Suprapubic skin (tissue), 4 donors: ENCODE results near the gene EPS8L1. TPM values are rescaled to one million over a fixed set of nuclear protein-coding genes. Genes with fewer than 3 reads are reported as not detected.

Experiments used
- DNase-seq, 2 donors: peaks; one replicate each; pipeline ENCODE4 v3.0.0-alpha.2; 2019; ENCODE audit warnings: low spot score in 2 of 2
- H3K27ac ChIP-seq: fragments of 200-600 bp; sonication (generic); one replicate; pipeline ENCODE4 v1.5.1; 2019
- H3K27me3 ChIP-seq: fragments of 200-600 bp; sonication (generic); one replicate; pipeline ENCODE4 v1.5.1; 2019
- H3K36me3 ChIP-seq: fragments of 200-600 bp; sonication (generic); one replicate; pipeline ENCODE4 v1.5.1; 2019
- H3K4me1 ChIP-seq: fragments of 200-600 bp; sonication (generic); one replicate; pipeline ENCODE4 v1.5.1; 2019
- H3K4me3 ChIP-seq: fragments of 200-600 bp; sonication (generic); one replicate; pipeline ENCODE4 v1.5.1; 2019; ENCODE audit warnings: mild to moderate bottlenecking
- H3K9me3 ChIP-seq: fragments of 200-600 bp; sonication (generic); one replicate; pipeline ENCODE4 v1.5.1; 2019
- CTCF ChIP-seq, 2 donors: fragments of 200-600 bp in 1 of 2; fragments of 450-650 bp in 1 of 2; sonication (generic) in 1 of 2; IDR thresholded peaks; one replicate each; pipeline ENCODE4 v1.5.1; 2016 to 2019; ENCODE audit warnings: antibody characterized with exemption in 2 of 2, mild to moderate bottlenecking in 1 of 2, moderate library complexity in 1 of 2
- EP300 ChIP-seq: sonication (generic); formaldehyde crosslinking; IDR thresholded peaks from one replicate; pipeline ENCODE4 v1.6.1; 2017; ENCODE audit warnings: antibody characterized with exemption
- POLR2A ChIP-seq, 2 donors: fragments of 450-650 bp; IDR thresholded peaks; one replicate each; pipeline ENCODE4 v1.6.1; 2017; ENCODE audit warnings: antibody characterized with exemption in 2 of 2, mild to moderate bottlenecking in 2 of 2, moderate library complexity in 2 of 2
- POLR2AphosphoS5 ChIP-seq, 3 donors: sonication (generic); formaldehyde crosslinking; IDR thresholded peaks; one replicate each; pipeline ENCODE4 v1.6.1; 2017; ENCODE audit warnings: antibody characterized with exemption in 3 of 3
- WGBS: methylation state at CpG from one replicate; pipeline ENCODE4 v1.1.5; 2018; 5-methylcytosine and 5-hydroxymethylcytosine counted together
- total RNA-seq, 4 donors: library from RNA; depleted of rRNA; stranded (reverse); fragments of >200 nt; gene quantifications; one replicate each; pipeline ENCODE4 v1.1.0, GENCODE V29; 2016

The EPS8L1 gene
- total RNA-seq, 4 donors from 2014 or later: 243 to 384 (median 304) TPM

DNA sequence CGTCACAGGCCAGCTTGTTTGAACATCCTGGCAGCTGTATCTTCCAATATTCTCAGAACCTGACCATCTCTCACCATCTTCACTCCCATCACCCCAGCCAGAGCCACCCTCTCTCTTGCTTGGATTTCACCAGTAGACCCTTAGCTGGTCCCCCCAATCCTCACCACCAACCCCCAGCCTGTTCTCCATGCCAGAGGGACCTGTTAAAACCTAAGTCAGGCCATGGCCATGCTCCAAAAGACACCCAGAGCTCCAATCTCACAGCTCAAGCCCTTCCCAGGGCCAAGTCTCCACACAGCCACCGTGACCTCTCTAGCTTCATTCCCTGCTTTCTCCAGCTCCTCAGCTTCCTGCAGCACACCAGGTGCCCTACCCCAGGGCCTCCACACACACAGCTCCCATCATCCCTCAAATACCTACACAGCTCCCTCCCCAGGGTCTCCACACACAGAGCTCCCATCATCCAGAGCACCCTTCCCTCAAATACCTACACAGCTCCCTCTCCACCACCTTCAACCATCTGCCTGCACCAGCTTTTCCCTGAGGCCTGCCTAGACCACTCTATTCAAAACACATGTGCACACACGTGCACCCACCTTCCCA, 13.8 kb downstream of the EPS8L1 start:
- 90% methylated on average over 3 of the region's 3 CpGs for WGBS
- Histone ChIP-seq H3K9me3 (no peaks in the 10 kb centered on the region), H3K36me3 (peaks cover 32% of the 10 kb centered on the region), H3K27ac (no peak overlapping the region), H3K4me3 (no peak overlapping the region), H3K4me1 (peaks cover 28% of the 10 kb centered on the region), H3K27me3 (peaks cover 16% of the 10 kb centered on the region)
- peak in 1 of 2 donors; percentile 56 for DNase-seq
- no peak for TF ChIP-seq POLR2A (IDR thresholded peaks at IDR 0.05)
- no peak for TF ChIP-seq POLR2AphosphoS5 (IDR thresholded peaks at IDR 0.05)
- no peak for TF ChIP-seq EP300
- no peak for TF ChIP-seq CTCF (IDR thresholded peaks at IDR 0.05)

DNA sequence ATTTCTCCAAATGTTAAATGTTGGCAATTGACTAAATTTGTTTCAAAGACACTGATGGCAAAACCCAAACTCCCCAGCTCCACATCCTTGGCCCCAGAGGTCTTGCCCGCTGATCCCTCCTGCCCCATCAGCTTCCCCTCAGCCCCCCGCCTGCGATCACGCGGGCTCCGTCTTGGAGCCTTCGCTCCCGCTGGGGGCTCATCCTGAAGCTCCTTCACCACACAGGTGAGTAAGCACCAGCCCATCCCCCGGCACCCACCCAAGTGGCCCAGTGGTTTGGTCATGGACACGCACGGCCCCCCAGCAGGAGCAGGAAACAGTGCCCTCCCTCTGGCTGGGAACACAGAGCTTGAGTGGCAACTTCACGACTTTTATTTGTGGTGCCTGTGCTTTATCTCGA, 14.9 kb downstream of the EPS8L1 start:
- H3K36me3 ChIP-seq: peaks cover 42% of the 10 kb centered on the region

DNA sequence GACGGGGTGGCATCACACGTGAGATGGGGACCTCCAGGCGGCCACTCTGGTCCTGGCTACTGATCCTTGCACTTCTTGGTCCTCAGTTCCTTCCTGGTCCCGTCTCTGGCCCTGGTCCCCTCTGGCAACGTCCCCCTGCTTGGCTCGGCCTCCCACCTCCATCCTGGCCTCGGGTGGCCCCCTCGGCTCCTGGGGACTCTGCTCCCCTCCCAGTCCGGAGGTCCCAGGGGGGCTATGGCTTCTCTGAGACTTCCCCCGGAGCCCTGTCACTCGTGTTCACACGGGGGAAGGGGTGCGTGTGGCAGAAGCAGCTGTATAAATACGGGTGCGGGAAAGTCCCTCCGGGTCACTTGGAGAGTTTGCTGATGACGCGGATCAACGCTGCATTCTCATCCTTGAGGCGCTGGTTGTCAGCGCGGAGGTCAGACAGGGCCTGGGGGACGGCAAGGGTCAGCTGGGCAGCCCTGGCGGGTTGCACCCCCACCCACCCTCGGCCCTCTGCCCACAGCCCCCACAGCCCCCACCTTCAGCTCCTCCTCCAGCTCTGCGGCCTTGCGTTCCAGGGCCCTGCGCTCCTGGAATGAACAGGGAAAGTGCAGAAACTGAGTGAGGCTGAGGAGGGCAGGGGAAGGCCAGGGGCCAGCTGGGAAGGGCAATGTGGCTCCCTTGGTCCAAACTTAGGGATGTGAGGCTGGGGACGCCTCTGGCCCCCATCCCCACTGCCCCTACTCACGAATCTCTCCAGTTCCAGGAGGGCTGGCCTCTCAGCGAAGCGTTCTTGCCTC, 15.6 kb downstream of the EPS8L1 start:
- Histone ChIP-seq H3K27ac (no peak overlapping the region), H3K9me3 (no peaks in the 10 kb centered on the region), H3K27me3 (peaks cover 2% of the 10 kb centered on the region), H3K36me3 (peaks cover 49% of the 10 kb centered on the region), H3K4me3 (no peak overlapping the region), H3K4me1 (peaks cover 24% of the 10 kb centered on the region)
- peak in 1 of 2 donors; percentile 58 for DNase-seq
- 88% methylated on average over 24 of the region's 32 CpGs for WGBS
- no peak for TF ChIP-seq POLR2A (IDR thresholded peaks at IDR 0.05)
- TF ChIP-seq EP300: no peak
- no peak for TF ChIP-seq POLR2AphosphoS5 (IDR thresholded peaks at IDR 0.05)
- no peak for TF ChIP-seq CTCF (IDR thresholded peaks at IDR 0.05)

More for the DNA sequence above, 14.9 kb downstream of the EPS8L1 start:
- TF ChIP-seq CTCF (IDR thresholded peaks at IDR 0.05) (no peak), POLR2A (IDR thresholded peaks at IDR 0.05) (no peak), EP300 (no peak), POLR2AphosphoS5 (IDR thresholded peaks at IDR 0.05) (no peak)
- H3K9me3 ChIP-seq: no peaks in the 10 kb centered on the region
- DNase-seq: peak in 1 of 2 donors; percentile 59
- H3K4me1 ChIP-seq: peaks cover 28% of the 10 kb centered on the region
- H3K4me3 ChIP-seq: no peak overlapping the region
- peaks cover 8% of the 10 kb centered on the region for H3K27me3 ChIP-seq
- 92% methylated on average over 13 of the region's 13 CpGs for WGBS
- H3K27ac ChIP-seq: no peak overlapping the region

- H3K9me3 ChIP-seq: no peaks in the 10 kb centered on the region
- TF ChIP-seq POLR2AphosphoS5 (IDR thresholded peaks at IDR 0.05) (no peak), EP300 (no peak), POLR2A (IDR thresholded peaks at IDR 0.05) (no peak), CTCF (IDR thresholded peaks at IDR 0.05) (no peak)
- peak in 1 of 2 donors; percentile 62 for DNase-seq
- H3K4me1 ChIP-seq: peaks cover 18% of the 10 kb centered on the region
- no peaks in the 10 kb centered on the region for H3K27me3 ChIP-seq
- no peak overlapping the region for H3K4me3 ChIP-seq
- H3K27ac ChIP-seq: no peak overlapping the region
- H3K36me3 ChIP-seq: peaks cover 49% of the 10 kb centered on the region
- WGBS: 87% methylated on average over 13 of the region's 27 CpGs
Observed at GRCh38 chr19:55091955-55092354, 16.3 kb downstream of the EPS8L1 start.
